H1 (cell line): ENCODE measurements around the gene NUDT1. TPM values are rescaled to one million over a fixed set of nuclear protein-coding genes. Genes with fewer than 3 reads are reported as not detected.

ENCODE experiments used
- BRCA1 ChIP-seq: IDR thresholded peaks from 2 replicates; pipeline ENCODE4 v1.6.1; 2012; ENCODE audit warnings: low read depth, low read length, improper control_type of control experiment
- EP300 ChIP-seq, 2 experiments: IDR thresholded peaks; 1 replicate in 1 of 2; 2 replicates in 1 of 2; pipeline ENCODE4 v1.6.1; 2011 to 2012; ENCODE audit warnings: low read depth in 2 of 2, low read length in 2 of 2, mild to moderate bottlenecking in 2 of 2, borderline replicate concordance in 1 of 2, inconsistent platforms in 1 of 2, moderate library complexity in 1 of 2
- EZH2 ChIP-seq: fragments of 200-600 bp; sonication (generic); IDR thresholded peaks from 2 replicates; pipeline ENCODE4 v1.7.1; 2012; ENCODE audit warnings: low read depth, mild to moderate bottlenecking, moderate library complexity, low read length, inconsistent platforms; ENCODE audit not compliant: severe bottlenecking
- MAFK ChIP-seq: IDR thresholded peaks from 2 replicates; pipeline ENCODE4 v1.6.1; 2012; ENCODE audit warnings: low read depth, mild to moderate bottlenecking, improper control_type of control experiment, low read length
- POU5F1 ChIP-seq: IDR thresholded peaks from 2 replicates; pipeline ENCODE4 v1.6.1; 2011; ENCODE audit warnings: low read depth, mild to moderate bottlenecking, low read length, moderate library complexity
- TAF1 ChIP-seq: IDR thresholded peaks from 2 replicates; pipeline ENCODE4 v1.6.1; 2011; ENCODE audit warnings: mild to moderate bottlenecking, low read depth, low read length
- polyA plus RNA-seq, 7 experiments: library from polyadenylated mRNA; depleted of rRNA in 3 of 7; stranded (reverse) in 5 of 7; unstranded in 2 of 7; fragments of >200 nt in 5 of 7; fragments of 200-250 nt in 2 of 7; gene quantifications; 1 replicate in 5 of 7; 2 replicates in 1 of 7; 4 replicates in 1 of 7; pipeline versions ENCODE4 v1.2.1 to v1.2.3, GENCODE V29; 2011 to 2013; ENCODE audit warnings: missing spikeins in 2 of 7, mixed read lengths in 2 of 7
- total RNA-seq: library from RNA; stranded (reverse); fragmentation: NEBNext Ultra II Directional; extraction: Animal tissue kit (Norgen Biotek cat#: 25700); gene quantifications from 2 replicates; pipeline ENCODE4 v1.2.1, GENCODE V29; 2021
- TF ChIP-seq, protein P1 (sequence below): IDR thresholded peaks from 2 replicates; pipeline ENCODE4 v1.6.1; 2011; ENCODE audit warnings: low read depth, mild to moderate bottlenecking, low read length; ENCODE audit not compliant: insufficient read depth

Gene NUDT1
- total and polyA plus RNA-seq, 2 of the 8 experiments (the other 6 are each of a cell fraction or from before 2014, with no cell fraction given): 76.1 to 89.5 TPM

DNA sequence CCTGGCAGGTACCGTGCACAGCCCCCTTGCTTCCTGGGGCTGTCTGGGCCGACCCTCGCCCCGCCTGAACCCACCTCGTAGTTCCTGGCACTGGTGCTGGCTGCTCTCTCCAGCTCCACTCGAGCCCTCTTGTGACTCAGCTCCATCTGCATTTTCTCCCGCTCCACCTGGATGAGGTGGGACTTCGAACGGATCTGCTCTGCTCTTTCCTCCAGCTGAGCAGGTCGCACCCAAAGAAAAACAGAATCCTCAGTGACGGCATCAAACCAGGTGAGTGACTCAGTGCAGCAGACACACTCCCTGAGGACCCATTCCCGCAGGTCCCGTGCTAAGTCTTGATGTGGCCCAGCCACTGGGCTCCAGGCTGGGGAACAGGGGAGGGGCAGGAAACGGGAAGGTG lies 16.7 kb upstream of the NUDT1 start (continued):
- no peak for TF ChIP-seq EZH2
- TF ChIP-seq TAF1: no peak
- no peak for TF ChIP-seq BRCA1
- TF ChIP-seq, protein P1, sequence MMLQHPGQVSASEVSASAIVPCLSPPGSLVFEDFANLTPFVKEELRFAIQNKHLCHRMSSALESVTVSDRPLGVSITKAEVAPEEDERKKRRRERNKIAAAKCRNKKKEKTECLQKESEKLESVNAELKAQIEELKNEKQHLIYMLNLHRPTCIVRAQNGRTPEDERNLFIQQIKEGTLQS: no peak
- no peak for TF ChIP-seq MAFK
- no peak for TF ChIP-seq POU5F1
- no peak for TF ChIP-seq EP300 (IDR thresholded peaks at IDR 0.05; ENCODE audit: borderline replicate concordance in 1 of 2, low read depth in 2 of 2, low read length in 2 of 2)
